Aorta (tissue), 5 donors: ENCODE results near the gene PHC2. TPM values are rescaled to one million over a fixed set of nuclear protein-coding genes. Genes with fewer than 3 reads are reported as not detected.

Source experiments
- ATAC-seq: fragments of 200-7000 bp; cut with Tn5 transposase; one replicate; pipeline ENCODE4 v1.9.1; 2022; ENCODE audit warnings: moderate library complexity; ENCODE audit not compliant: low FRiP score
- DNase-seq, 2 donors: peaks; one replicate each; pipeline ENCODE4 v3.0.0-alpha.2; 2020
- H3K27ac ChIP-seq, 2 donors: one replicate each; pipeline ENCODE4 v1.5.1; 2013; ENCODE audit warnings: low read length in 2 of 2, mild to moderate bottlenecking in 2 of 2, moderate library complexity in 2 of 2, control low read depth in 1 of 2, inconsistent platforms in 1 of 2, low read depth in 1 of 2
- H3K27me3 ChIP-seq, 2 donors: one replicate each; pipeline ENCODE4 v1.6.1; 2013; ENCODE audit warnings: control low read depth in 1 of 2, low read length in 1 of 2, mild to moderate bottlenecking in 1 of 2, moderate library complexity in 1 of 2; ENCODE audit not compliant: insufficient read depth in 2 of 2, control insufficient read depth in 1 of 2
- H3K36me3 ChIP-seq, 2 donors: one replicate each; pipeline ENCODE4 v1.6.1; 2013; ENCODE audit warnings: control low read depth in 1 of 2, low read length in 1 of 2, mild to moderate bottlenecking in 1 of 2; ENCODE audit not compliant: insufficient read depth in 2 of 2, control insufficient read depth in 1 of 2
- H3K4me1 ChIP-seq, 2 donors: one replicate each; pipeline ENCODE4 v1.6.1; 2013; ENCODE audit warnings: low read length in 2 of 2, control low read depth in 1 of 2, mild to moderate bottlenecking in 1 of 2, moderate library complexity in 1 of 2; ENCODE audit not compliant: insufficient read depth in 2 of 2, control insufficient read depth in 1 of 2
- H3K4me3 ChIP-seq, 2 donors: one replicate each; pipeline ENCODE4 v1.5.1; 2013; ENCODE audit warnings: low read length in 2 of 2, control low read depth in 1 of 2, mild to moderate bottlenecking in 1 of 2
- H3K9me3 ChIP-seq: one replicate; pipeline ENCODE4 v1.6.1; 2013; ENCODE audit warnings: mild to moderate bottlenecking, low read length; ENCODE audit not compliant: control insufficient read depth
- WGBS, 2 donors: extraction: QIAGEN DNeasy Blood & Tissue Kit; methylation state at CpG; one replicate each; pipeline ENCODE4 v1.1.7; 2013; 5-methylcytosine and 5-hydroxymethylcytosine counted together
- intact Hi-C, 2 donors: fragments of 100-400 bp; cut with DNase I; formaldehyde crosslinking; loops; one replicate each; pipeline versions ENCODE4 v1.14.2 to v1.15.0; 2022
- polyA plus RNA-seq, 2 donors: library from polyadenylated mRNA; stranded (reverse); fragments of 200-250 nt; gene quantifications; one replicate each; pipeline ENCODE4 v1.2.3, GENCODE V29; 2013
- total RNA-seq, 2 donors: library from RNA; stranded (reverse); fragmentation: NEBNext Ultra II Directional; extraction: Animal tissue kit (Norgen Biotek cat#: 25700); gene quantifications; one replicate each; pipeline ENCODE4 v1.2.1, GENCODE V29; 2021
- donor health status: healthy with polysubstance abuse.
- donor health status: Bipolar disorder and iron deficiency.
- donor health status: DM: no; HTN: no; CAD: no.
- donor health status: DM: no; HTN: no; CAD: no.
- donor health status: DM: yes; HTN: yes; CAD: no.

Gene PHC2
- total and polyA plus RNA-seq, 4 donors: 82.4 to 156 (median 107) TPM

DNA sequence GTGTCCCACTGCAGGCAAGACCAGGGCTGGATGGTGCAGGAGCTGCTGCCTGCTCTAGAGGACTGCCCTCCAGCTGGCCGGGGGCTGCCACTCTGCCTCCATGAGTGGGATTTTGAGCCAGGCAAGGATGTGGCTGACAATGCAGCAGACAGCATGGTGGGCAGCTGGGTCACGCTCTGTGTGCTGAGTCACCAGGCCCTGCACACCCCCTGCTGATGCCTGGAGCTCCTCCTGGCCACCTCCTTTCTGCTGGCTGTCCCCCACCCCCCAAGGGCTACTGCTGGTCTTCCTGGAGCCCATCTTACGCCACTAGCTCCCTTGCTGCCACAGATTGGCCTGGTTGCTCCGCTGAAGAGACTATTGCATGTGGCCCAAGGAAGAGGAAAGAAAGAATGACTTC lies 37.6 kb upstream of the PHC2 start:
- Histone ChIP-seq H3K9me3 (no peaks in the 10 kb centered on the region), H3K4me1 (no peaks in the 10 kb centered on the region), H3K27me3 (no peaks in the 10 kb centered on the region), H3K27ac (no peak overlapping the region), H3K4me3 (no peak overlapping the region), H3K36me3 (no peaks in the 10 kb centered on the region)
- 91 to 93% methylated on average over 4 of the region's 4 CpGs for WGBS, 2 donors
- intact Hi-C loops: no loop called here
- no peak for ATAC-seq
- DNase-seq: no peak

DNA sequence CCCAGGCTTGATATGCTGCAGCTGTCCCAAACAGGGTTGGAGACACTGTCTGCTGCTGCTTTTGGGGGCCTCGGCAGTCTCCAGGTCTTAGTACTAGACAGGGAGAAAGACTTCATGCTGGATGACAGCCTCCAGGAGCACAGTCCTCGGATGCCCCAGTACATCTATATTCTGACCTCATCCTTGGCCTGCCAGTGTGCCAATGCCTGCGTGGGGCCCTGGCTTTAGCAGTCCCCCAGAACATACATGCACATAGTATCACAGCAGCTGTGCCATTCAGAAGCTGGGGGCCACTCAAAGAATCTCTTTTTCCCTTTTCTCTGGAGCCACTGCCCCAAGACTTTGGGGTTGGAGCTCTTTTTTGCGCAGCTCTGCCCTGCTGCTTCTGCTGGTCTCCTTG lies 37.1 kb upstream of the PHC2 start:
- DNase-seq: no peak
- intact Hi-C loops: no loop called here
- ATAC-seq: no peak
- WGBS, 2 donors: 50 to 60% methylated on average over 4 of the region's 4 CpGs
- Histone ChIP-seq H3K36me3 (no peaks in the 10 kb centered on the region), H3K27me3 (no peaks in the 10 kb centered on the region), H3K4me1 (no peaks in the 10 kb centered on the region), H3K4me3 (no peak overlapping the region), H3K27ac (no peak overlapping the region), H3K9me3 (no peaks in the 10 kb centered on the region)

DNA sequence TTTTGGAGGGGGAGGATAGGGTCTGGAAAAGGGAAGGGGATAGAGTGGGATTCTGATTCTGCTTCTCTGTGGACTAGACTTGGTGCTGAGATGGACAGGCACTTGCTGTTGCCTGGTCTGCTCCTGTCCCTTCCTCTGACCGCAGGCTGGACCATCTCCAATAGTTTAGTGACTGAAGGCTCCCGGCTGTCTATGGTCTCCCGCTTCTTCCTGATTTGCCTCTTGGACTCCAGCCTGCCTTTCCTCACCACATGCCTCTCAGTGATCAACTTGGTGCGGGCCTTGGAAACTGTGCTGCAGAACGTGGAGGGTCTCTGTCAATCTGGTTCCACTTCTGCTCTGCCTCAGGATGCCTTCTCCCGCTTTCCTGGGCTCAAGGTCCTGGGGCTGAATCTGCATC lies 35.3 kb upstream of the PHC2 start:
- Histone ChIP-seq H3K4me3 (no peak overlapping the region), H3K27ac (no peak overlapping the region), H3K36me3 (no peaks in the 10 kb centered on the region), H3K4me1 (no peaks in the 10 kb centered on the region), H3K27me3 (no peaks in the 10 kb centered on the region), H3K9me3 (no peaks in the 10 kb centered on the region)
- ATAC-seq (no peak), DNase-seq (no peak)
- intact Hi-C loops: no loop called here
- WGBS, 2 donors: 49 to 55% methylated on average over 6 of the region's 6 CpGs

GRCh38 chr1:33465316-33465715 lies 34.4 kb upstream of the PHC2 start:
- WGBS, 2 donors: 90 to 93% methylated on average over 2 of the region's 2 CpGs
- Histone ChIP-seq H3K27ac (no peak overlapping the region), H3K4me3 (no peak overlapping the region), H3K27me3 (no peaks in the 10 kb centered on the region), H3K4me1 (peaks cover 0 to 4% of the 10 kb centered on the region in 2 donors), H3K9me3 (no peaks in the 10 kb centered on the region), H3K36me3 (no peaks in the 10 kb centered on the region)
- ATAC-seq (no peak), DNase-seq (no peak)
- intact Hi-C loops: no loop called here

- no peaks in the 10 kb centered on the region for H3K36me3 ChIP-seq
- WGBS, 2 donors: 96 to 97% methylated on average over 3 of the region's 3 CpGs
- no peak overlapping the region for H3K27ac ChIP-seq
- intact Hi-C loops: loop anchor here in 1 of 2 donors (5.0 kb wide), 1 partner anchor 117 kb away; no protein-coding TSS in a partner anchor
- no peak for DNase-seq
- peaks cover 2 to 4% of the 10 kb centered on the region in 2 donors for H3K4me1 ChIP-seq
- no peak for ATAC-seq
- H3K9me3 ChIP-seq: no peaks in the 10 kb centered on the region
- H3K27me3 ChIP-seq: no peaks in the 10 kb centered on the region
- H3K4me3 ChIP-seq: no peak overlapping the region
These were observed 33.7 kb upstream of the PHC2 start for GRCh38 chr1:33464552-33464951.

DNA sequence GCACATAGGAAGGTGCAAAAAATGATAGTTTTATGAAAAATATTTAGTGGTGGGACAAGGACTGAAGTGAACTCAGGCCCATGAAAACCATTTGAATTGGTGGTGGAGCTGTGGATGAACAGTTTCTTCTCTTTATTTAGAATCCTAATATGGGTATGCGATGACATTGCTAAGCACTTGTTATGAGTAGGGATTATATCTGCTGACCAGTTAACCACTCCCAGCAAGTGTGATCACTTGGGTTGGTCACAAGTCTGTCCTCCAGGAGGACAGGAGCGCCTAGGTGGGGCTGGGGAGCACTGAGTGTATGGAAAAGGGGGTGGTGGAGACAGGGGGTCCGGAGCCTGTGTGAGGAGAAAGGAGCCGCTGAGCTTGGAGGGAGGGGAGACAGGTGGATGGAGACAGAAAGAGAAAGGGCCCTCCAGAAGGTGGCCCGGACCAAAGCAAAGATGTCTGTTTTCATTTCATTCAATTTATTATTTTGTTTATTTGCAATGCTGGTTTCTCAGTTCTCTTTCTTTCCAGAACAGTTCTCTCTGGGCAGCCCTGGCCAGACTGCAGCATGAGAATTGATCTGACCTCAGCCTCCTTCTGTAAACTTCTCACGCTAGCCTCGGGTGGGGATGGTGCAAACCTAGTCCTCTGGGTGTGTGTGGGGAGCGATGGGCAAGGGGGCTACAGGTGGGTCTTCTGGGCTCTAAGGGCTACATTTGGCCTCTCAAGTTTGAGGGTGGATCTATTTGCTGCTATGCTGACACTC lies 31.7 kb upstream of the PHC2 start:
- Histone ChIP-seq H3K4me1 (peaks cover 2 to 4% of the 10 kb centered on the region in 2 donors), H3K9me3 (no peaks in the 10 kb centered on the region), H3K27ac (no peak overlapping the region), H3K4me3 (no peak overlapping the region), H3K36me3 (no peaks in the 10 kb centered on the region), H3K27me3 (no peaks in the 10 kb centered on the region)
- ATAC-seq (no peak), DNase-seq (no peak)
- 92% methylated on average over 8 of the region's 8 CpGs for WGBS, 2 donors
- intact Hi-C loops: loop anchor here in 1 of 2 donors (5.0 kb wide), 1 partner anchor 115 kb away; no protein-coding TSS in a partner anchor

DNA sequence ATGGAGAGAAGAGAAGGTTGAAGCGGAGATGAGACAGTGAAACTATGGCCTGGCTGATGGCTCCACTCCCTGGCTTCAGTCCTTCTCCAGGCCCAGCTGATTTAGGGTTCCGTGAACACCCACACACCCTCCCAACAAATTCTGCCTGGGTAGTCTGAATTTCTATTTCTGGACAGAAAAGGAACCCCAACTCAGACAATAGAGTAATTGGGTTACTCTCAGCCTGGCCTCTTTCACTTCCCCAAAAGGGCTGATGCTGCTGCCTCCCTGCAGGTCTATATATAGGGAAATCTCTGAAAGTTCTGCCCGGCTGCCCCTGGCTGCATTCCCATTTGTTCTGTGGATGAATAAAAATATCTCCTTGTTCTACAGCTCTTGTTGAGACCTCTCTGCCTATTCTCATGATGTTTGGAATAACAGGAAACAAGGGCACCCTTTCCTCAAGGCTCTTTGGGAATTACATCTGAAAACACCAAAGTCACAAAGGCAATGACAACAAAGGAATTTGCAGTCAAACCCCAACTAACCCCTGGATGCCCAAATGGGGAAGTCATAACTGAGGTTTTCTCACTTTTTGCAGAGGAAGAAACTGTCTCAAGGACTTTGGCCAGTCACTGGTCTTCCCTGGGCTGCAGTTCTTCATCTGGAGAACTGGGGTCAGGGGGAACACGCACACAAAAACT lies 30.2 kb upstream of the PHC2 start:
- 32 to 33% methylated on average over 4 of the region's 4 CpGs for WGBS, 2 donors
- no peaks in the 10 kb centered on the region for H3K9me3 ChIP-seq
- intact Hi-C loops: loop anchor here in 1 of 2 donors (5.0 kb wide), 1 partner anchor 114 kb away; no protein-coding TSS in a partner anchor
- ATAC-seq (no peak), DNase-seq (peak; percentile 76)
- peak overlapping the region; percentile 88 to 91 for H3K27ac ChIP-seq
- H3K4me1 ChIP-seq: peaks cover 3 to 4% of the 10 kb centered on the region in 2 donors
- H3K36me3 ChIP-seq: no peaks in the 10 kb centered on the region
- H3K4me3 ChIP-seq: no peak overlapping the region
- no peaks in the 10 kb centered on the region for H3K27me3 ChIP-seq

DNA sequence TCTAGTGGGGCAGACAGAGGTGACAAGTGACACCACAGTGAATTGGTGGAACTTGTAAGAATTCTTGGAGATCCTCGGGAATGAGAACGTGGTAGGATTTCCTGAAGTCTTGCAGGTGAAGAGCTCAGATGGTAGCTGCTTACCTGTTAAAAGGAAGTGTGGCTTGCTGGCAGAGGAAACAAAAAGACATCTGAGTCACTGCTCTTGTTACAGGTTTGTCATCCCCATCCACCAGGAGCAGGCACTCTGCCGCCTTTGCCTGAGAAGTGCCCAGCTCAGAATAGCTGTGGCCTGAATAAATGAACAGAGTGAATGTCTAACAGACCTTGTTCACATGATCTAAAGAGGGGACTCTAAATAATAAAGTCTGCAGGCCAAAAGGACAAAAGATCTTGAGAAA lies 29.2 kb upstream of the PHC2 start:
- Histone ChIP-seq H3K36me3 (no peaks in the 10 kb centered on the region), H3K4me1 (peaks cover 4 to 5% of the 10 kb centered on the region in 2 donors), H3K27ac (peak overlapping the region; percentile 88 to 91), H3K27me3 (no peaks in the 10 kb centered on the region), H3K4me3 (no peak overlapping the region), H3K9me3 (no peaks in the 10 kb centered on the region)
- WGBS, 2 donors: 56 to 57% methylated on average over 3 of the region's 3 CpGs
- DNase-seq (no peak), ATAC-seq (no peak)
- intact Hi-C loops: loop anchor here in 1 of 2 donors (5.0 kb wide), 1 partner anchor 113 kb away; no protein-coding TSS in a partner anchor
